HG03064 (cell line): ENCODE results near the gene FAM8A1.

ENCODE experiments used
- ATAC-seq: cut with Tn5 transposase; IDR thresholded peaks from one replicate; pipeline ENCODE4 v1.9.1; 2021; ENCODE audit warnings: low read depth; ENCODE audit not compliant: unreplicated experiment

FAM8A1 gene

GRCh38 chr6:17653198-17653882 is 53.2 kb downstream of the FAM8A1 start:
- ATAC-seq = no peak

GRCh38 chr6:17656092-17656491 is 56.0 kb downstream of the FAM8A1 start:
- no peak for ATAC-seq

GRCh38 chr6:17656644-17657043 is 56.5 kb downstream of the FAM8A1 start:
- ATAC-seq = no peak
